ENCODE data around the gene SLC16A12.

DNA sequence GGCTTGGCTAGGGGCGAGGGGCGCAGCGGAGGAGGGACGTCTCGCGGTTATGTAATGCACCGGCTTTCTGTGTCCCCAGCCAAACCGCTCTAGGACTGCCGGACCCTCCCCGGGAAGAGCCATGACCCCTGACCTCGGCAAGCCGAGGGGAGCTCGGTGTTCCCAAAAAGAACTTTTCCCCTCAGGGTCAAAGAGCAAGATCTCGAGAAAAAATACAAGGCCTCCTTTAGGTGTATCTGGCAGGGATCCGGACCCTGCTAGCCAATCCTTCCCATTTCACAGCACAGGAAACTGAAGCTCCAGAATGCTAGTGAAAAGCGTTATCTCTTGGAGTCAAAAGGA, 590 bp upstream of the SLC16A12 start:
- TF ChIP-seq, protein P1, sequence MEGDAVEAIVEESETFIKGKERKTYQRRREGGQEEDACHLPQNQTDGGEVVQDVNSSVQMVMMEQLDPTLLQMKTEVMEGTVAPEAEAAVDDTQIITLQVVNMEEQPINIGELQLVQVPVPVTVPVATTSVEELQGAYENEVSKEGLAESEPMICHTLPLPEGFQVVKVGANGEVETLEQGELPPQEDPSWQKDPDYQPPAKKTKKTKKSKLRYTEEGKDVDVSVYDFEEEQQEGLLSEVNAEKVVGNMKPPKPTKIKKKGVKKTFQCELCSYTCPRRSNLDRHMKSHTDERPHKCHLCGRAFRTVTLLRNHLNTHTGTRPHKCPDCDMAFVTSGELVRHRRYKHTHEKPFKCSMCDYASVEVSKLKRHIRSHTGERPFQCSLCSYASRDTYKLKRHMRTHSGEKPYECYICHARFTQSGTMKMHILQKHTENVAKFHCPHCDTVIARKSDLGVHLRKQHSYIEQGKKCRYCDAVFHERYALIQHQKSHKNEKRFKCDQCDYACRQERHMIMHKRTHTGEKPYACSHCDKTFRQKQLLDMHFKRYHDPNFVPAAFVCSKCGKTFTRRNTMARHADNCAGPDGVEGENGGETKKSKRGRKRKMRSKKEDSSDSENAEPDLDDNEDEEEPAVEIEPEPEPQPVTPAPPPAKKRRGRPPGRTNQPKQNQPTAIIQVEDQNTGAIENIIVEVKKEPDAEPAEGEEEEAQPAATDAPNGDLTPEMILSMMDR (IDR thresholded peaks at IDR 0.05; ENCODE audit: low read depth, low read length), result no peak
- no peak for TF ChIP-seq EZH2phosphoT487 (IDR thresholded peaks at IDR 0.05; ENCODE audit: low read depth)
